Neuron (in vitro differentiated cells): Measurements from ENCODE around the gene MYZAP.

ENCODE experiments used
- H2AFZ ChIP-seq: one replicate; pipeline ENCODE4 v1.6.1; 2013; ENCODE audit warnings: low read depth, mild to moderate bottlenecking, inconsistent platforms, low read length, moderate library complexity
- H3K27me3 ChIP-seq: one replicate; pipeline ENCODE4 v1.6.1; 2013; ENCODE audit warnings: low read length; ENCODE audit not compliant: insufficient read depth
- H3K36me3 ChIP-seq: one replicate; pipeline ENCODE4 v1.6.1; 2013; ENCODE audit warnings: low read length; ENCODE audit not compliant: insufficient read depth
- H3K4me1 ChIP-seq: one replicate; pipeline ENCODE4 v1.6.1; 2013; ENCODE audit warnings: low read length; ENCODE audit not compliant: insufficient read depth
- H3K4me3 ChIP-seq: 2 replicates; pipeline ENCODE4 v1.5.1; 2013; ENCODE audit warnings: mild to moderate bottlenecking, low read length, moderate library complexity
- H3K9me3 ChIP-seq: one replicate; pipeline ENCODE4 v1.6.1; 2013; ENCODE audit warnings: low read length

Gene MYZAP

DNA sequence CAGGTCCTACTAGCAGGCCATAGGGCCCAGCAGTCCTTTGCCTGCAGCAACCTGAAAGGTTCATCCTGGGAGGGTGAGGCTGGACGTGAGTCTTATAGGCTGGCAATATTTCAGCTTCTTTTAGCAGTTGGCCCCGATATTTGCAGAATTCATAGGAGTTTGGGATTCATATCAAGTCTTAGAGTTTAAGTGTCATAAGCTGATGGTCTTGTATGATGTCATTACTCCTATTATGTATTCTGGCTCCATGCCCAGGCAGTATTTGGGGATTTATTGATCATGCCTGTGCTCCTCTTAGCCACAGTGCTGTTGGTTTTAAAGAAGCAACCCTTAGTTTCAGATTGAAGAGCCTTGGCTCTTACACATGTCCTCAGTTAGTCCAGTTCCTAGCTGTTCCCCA is 73.5 kb downstream of the MYZAP start:
- H2AFZ ChIP-seq, result no peak overlapping the region
- peaks cover 4% of the 10 kb centered on the region for H3K4me1 ChIP-seq
- no peak overlapping the region for H3K4me3 ChIP-seq
- H3K36me3 ChIP-seq, result no peaks in the 10 kb centered on the region
- no peaks in the 10 kb centered on the region for H3K9me3 ChIP-seq
- peaks cover 35% of the 10 kb centered on the region for H3K27me3 ChIP-seq

DNA sequence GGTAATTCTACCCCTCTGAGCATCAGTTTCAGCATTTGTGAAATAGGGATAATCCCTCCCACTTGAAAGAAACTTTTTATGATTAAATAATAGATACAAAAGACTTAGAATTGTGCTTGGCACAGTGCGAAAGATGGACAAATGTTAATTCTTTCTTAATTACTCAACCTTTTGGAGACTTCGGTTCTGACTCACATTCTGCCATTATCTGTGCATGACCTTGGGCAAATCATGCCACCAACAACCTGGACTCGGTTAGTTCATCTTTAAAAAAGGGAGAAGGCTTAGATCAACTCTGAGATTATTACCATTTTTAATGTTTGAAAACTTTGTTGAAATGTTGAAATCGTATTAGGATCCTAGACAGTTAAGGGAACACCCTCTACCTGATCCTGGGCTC is 74.2 kb downstream of the MYZAP start:
- Histone ChIP-seq H2AFZ (no peak overlapping the region), H3K4me1 (peaks cover 4% of the 10 kb centered on the region), H3K4me3 (no peak overlapping the region), H3K36me3 (no peaks in the 10 kb centered on the region), H3K27me3 (peaks cover 35% of the 10 kb centered on the region), H3K9me3 (no peaks in the 10 kb centered on the region)

DNA sequence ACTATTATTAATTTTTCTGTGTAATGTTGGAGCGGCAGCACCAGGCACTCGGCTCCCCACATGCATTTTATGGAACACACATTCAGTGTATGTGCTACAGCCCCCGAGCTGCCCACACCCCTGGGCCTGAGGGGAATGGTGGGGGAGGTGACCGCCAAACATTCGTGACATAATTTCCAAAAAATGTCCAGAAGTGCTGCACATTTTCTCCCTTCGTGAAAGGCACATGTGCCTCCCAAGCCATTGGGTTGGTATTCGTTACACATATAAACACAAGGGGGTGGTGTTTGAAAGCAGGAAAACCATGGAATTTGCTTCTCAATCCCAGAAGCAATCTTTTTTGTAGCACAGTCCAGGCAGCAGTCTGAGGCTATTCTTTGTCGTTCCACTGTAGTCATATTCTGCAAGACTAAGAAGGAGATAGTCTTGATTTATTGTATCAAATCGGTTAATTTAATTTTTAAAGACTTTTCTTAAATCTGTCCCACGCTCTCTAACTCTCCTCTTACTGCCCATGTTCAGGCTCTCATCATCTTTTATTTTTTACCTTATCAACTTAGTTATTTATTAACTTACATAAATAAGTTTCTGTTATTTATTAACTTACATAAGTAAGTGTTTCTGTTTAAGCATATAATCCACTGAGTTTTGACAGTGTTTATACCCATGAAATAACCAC is 75.6 kb downstream of the MYZAP start:
- H3K27me3 ChIP-seq, result peaks cover 27% of the 10 kb centered on the region
- H3K36me3 ChIP-seq, result no peaks in the 10 kb centered on the region
- H2AFZ ChIP-seq, result no peak overlapping the region
- no peaks in the 10 kb centered on the region for H3K9me3 ChIP-seq
- H3K4me3 ChIP-seq, result no peak overlapping the region
- H3K4me1 ChIP-seq, result peaks cover 4% of the 10 kb centered on the region

- no peaks in the 10 kb centered on the region for H3K9me3 ChIP-seq
- no peak overlapping the region for H2AFZ ChIP-seq
- no peak overlapping the region for H3K4me3 ChIP-seq
- peaks cover 22% of the 10 kb centered on the region for H3K27me3 ChIP-seq
- peaks cover 4% of the 10 kb centered on the region for H3K4me1 ChIP-seq
- no peaks in the 10 kb centered on the region for H3K36me3 ChIP-seq
These were observed 76.3 kb downstream of the MYZAP start for GRCh38 chr15:57668016-57668415.

DNA sequence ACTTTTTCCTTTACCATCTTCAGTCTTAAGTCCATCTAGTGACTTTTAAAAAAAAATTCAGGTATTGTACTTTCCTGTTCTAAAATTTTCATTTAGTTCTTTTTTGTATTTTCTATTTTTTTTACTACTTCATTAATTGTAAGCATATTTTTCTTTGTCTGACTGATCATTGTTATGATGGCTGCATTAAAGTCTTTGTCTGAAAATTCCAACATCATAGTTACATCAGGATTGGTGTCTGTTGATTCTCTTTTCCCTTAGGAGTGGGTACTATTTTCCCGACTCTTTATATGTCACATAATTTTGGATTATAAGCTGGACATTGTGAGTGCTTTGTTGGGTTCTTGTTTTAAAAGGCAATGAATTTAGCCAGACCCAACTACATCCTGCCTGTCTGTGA is 79.9 kb downstream of the MYZAP start:
- Histone ChIP-seq H3K27me3 (peaks cover 5% of the 10 kb centered on the region), H3K9me3 (no peaks in the 10 kb centered on the region), H2AFZ (no peak overlapping the region), H3K4me1 (peaks cover 4% of the 10 kb centered on the region), H3K36me3 (no peaks in the 10 kb centered on the region), H3K4me3 (no peak overlapping the region)

GRCh38 chr15:57675481-57676181 is 83.9 kb downstream of the MYZAP start:
- Histone ChIP-seq H3K4me1 (no peaks in the 10 kb centered on the region), H3K9me3 (no peaks in the 10 kb centered on the region), H3K4me3 (no peak overlapping the region), H2AFZ (no peak overlapping the region), H3K27me3 (no peaks in the 10 kb centered on the region), H3K36me3 (no peaks in the 10 kb centered on the region)

- Histone ChIP-seq H3K9me3 (no peaks in the 10 kb centered on the region), H2AFZ (no peak overlapping the region), H3K4me3 (no peak overlapping the region), H3K4me1 (no peaks in the 10 kb centered on the region), H3K36me3 (no peaks in the 10 kb centered on the region), H3K27me3 (no peaks in the 10 kb centered on the region)
These were observed 84.9 kb downstream of the MYZAP start for GRCh38 chr15:57676585-57676984.

GRCh38 chr15:57677204-57677603 is 85.5 kb downstream of the MYZAP start:
- H3K9me3 ChIP-seq, result no peaks in the 10 kb centered on the region
- H2AFZ ChIP-seq, result no peak overlapping the region
- no peaks in the 10 kb centered on the region for H3K27me3 ChIP-seq
- no peak overlapping the region for H3K4me3 ChIP-seq
- H3K36me3 ChIP-seq, result no peaks in the 10 kb centered on the region
- H3K4me1 ChIP-seq, result no peaks in the 10 kb centered on the region

DNA sequence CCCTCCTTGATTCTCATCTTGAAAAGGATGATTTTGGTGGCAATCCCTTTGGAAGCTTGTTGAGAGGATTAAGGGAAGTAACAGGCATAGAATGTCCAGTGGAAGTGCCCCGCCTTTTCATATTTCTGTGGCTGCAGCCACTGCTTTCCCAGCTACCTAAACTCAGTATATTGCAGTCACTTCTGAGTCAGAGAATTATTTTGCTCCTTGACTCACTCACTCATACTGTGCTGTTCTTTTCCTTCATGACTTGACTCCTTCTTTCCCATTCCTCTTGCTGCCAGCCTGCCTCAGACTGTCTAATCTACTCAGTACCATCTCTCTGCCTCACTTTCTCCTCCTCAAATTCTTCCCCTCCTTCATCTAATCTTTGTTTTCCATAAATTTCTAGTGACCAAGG is 88.3 kb downstream of the MYZAP start:
- no peak overlapping the region for H3K4me3 ChIP-seq
- H2AFZ ChIP-seq, result no peak overlapping the region
- H3K9me3 ChIP-seq, result no peaks in the 10 kb centered on the region
- H3K27me3 ChIP-seq, result peaks cover 6% of the 10 kb centered on the region
- H3K4me1 ChIP-seq, result no peaks in the 10 kb centered on the region
- no peaks in the 10 kb centered on the region for H3K36me3 ChIP-seq

- Histone ChIP-seq H3K9me3 (no peaks in the 10 kb centered on the region), H3K4me3 (no peak overlapping the region), H2AFZ (no peak overlapping the region), H3K4me1 (no peaks in the 10 kb centered on the region), H3K36me3 (no peaks in the 10 kb centered on the region), H3K27me3 (peaks cover 6% of the 10 kb centered on the region)
These were observed 89.3 kb downstream of the MYZAP start for GRCh38 chr15:57681011-57681410.

- H3K27me3 ChIP-seq, result peaks cover 6% of the 10 kb centered on the region
- no peaks in the 10 kb centered on the region for H3K4me1 ChIP-seq
- H3K4me3 ChIP-seq, result no peak overlapping the region
- no peaks in the 10 kb centered on the region for H3K9me3 ChIP-seq
- no peaks in the 10 kb centered on the region for H3K36me3 ChIP-seq
- H2AFZ ChIP-seq, result no peak overlapping the region
These were observed 91.8 kb downstream of the MYZAP start for GRCh38 chr15:57683481-57683880.

GRCh38 chr15:57684491-57685151 is 92.9 kb downstream of the MYZAP start:
- Histone ChIP-seq H3K27me3 (peaks cover 6% of the 10 kb centered on the region), H3K9me3 (no peaks in the 10 kb centered on the region), H3K4me1 (no peaks in the 10 kb centered on the region), H3K4me3 (no peak overlapping the region), H2AFZ (no peak overlapping the region), H3K36me3 (no peaks in the 10 kb centered on the region)

DNA sequence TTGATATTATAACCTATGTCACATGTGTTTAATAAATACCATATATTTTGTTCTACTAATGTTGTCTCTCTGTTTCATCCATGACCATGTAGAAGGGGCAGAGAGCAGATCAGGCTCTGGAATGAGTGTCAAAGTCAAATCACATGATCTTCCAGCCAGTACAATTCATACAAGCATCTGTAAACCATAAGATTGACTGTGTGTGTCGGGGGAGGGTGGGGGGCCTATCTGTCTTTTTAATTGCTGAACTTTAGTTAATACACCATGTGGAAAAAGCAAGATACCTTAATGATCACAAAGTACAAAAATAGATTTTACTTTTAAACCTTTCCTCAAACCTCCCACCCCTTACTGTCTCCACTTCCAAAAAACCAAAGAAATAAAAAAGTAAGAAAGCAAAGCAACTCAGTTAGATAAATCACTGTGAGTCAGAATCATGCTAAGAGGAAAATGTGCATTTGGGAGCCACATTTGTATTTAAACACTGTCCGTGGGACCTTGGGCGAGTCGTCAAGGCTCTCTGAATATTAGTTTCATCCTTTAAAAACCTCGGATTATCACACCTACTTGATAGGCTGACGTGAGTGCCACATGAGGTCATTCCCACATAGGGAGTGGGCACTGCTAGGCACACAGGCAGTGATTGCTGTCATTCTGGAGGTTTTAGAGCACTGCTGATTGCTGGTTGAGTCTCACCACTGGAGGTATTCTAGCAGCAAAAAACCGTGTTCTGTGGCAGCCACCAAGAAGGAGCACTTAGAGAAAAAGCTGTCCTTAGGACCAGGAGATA is 93.8 kb downstream of the MYZAP start:
- H3K36me3 ChIP-seq, result no peaks in the 10 kb centered on the region
- H3K9me3 ChIP-seq, result no peaks in the 10 kb centered on the region
- H3K27me3 ChIP-seq, result peaks cover 6% of the 10 kb centered on the region
- H2AFZ ChIP-seq, result no peak overlapping the region
- no peaks in the 10 kb centered on the region for H3K4me1 ChIP-seq
- H3K4me3 ChIP-seq, result no peak overlapping the region
